ENCODE data around the gene C9orf40. TPM values are rescaled to one million over a fixed set of nuclear protein-coding genes. Genes with fewer than 3 reads are reported as not detected.

The C9orf40 gene
- polyA plus RNA-seq, 1 donor (not counting 4 experiments of a cell fraction or from before 2014, with no cell fraction given) = 5.1 TPM

GRCh38 chr9:75000835-75001234 is 48.1 kb upstream of the C9orf40 start:
- Histone ChIP-seq H3K9ac (ENCODE audit: control insufficient read depth, extremely low read depth, insufficient read depth, low read length) (no peak overlapping the region), H3K9me3 (ENCODE audit: control insufficient read depth, low read depth, low read length) (no peaks in the 10 kb centered on the region), H3K27me3 (ENCODE audit: control insufficient read depth, extremely low read depth, insufficient read depth, low read length) (no peaks in the 10 kb centered on the region), H3K27ac (ENCODE audit: control insufficient read depth, insufficient read depth, low read length) (no peak overlapping the region), H2AFZ (ENCODE audit: control insufficient read depth, low read length) (no peak overlapping the region), H3K4me1 (ENCODE audit: control insufficient read depth, extremely low read depth, insufficient read depth, low read length) (no peaks in the 10 kb centered on the region), H3K79me2 (ENCODE audit: control insufficient read depth, insufficient read depth, low read length) (no peaks in the 10 kb centered on the region), H4K20me1 (ENCODE audit: control insufficient read depth, extremely low read depth, insufficient read depth, low read length) (no peaks in the 10 kb centered on the region), H3K36me3 (ENCODE audit: control insufficient read depth in 2 of 2, extremely low read depth in 1 of 2, insufficient read depth in 2 of 2, low read length in 2 of 2) (peaks cover 2 to 3% of the 10 kb centered on the region in 2 experiments), H3K4me2 (ENCODE audit: control insufficient read depth, extremely low read depth, insufficient read depth, low read depth, low read length) (no peak overlapping the region), H3K9me1 (ENCODE audit: control insufficient read depth, extremely low read depth, insufficient read depth, low read length) (no peaks in the 10 kb centered on the region), H3K4me3 (ENCODE audit: control insufficient read depth in 2 of 3, extremely low read depth in 1 of 3, insufficient read depth in 2 of 3, low read depth in 1 of 3, low read length in 3 of 3) (no peak overlapping the region)
- dilution Hi-C loops (cut with MboI; ENCODE audit: extremely low pct_ligation_motif_present, low sequenced_read_pairs) = no loop called here
- TF ChIP-seq EZH2 (IDR thresholded peaks at IDR 0.05; ENCODE audit: low read length) (no peak), CTCF (optimal IDR thresholded peaks at IDR 0.05 in 1 of 3, IDR thresholded peaks at IDR 0.05 in 1 of 3, conservative IDR thresholded peaks at IDR 0.05 in 1 of 3; ENCODE audit: extremely low read depth in 1 of 3, insufficient read depth in 2 of 3, low read length in 3 of 3) (no peak)
- DNase-seq (ENCODE audit: low read depth, low spot score) (no peak), FAIRE-seq (no peak)

GRCh38 chr9:74985041-74985440 is 32.3 kb upstream of the C9orf40 start:
- Histone ChIP-seq H3K4me1 (ENCODE audit: control insufficient read depth, extremely low read depth, insufficient read depth, low read length) (no peaks in the 10 kb centered on the region), H3K36me3 (ENCODE audit: control insufficient read depth in 2 of 2, extremely low read depth in 1 of 2, insufficient read depth in 2 of 2, low read length in 2 of 2) (peaks cover 0 to 3% of the 10 kb centered on the region in 2 experiments), H3K79me2 (ENCODE audit: control insufficient read depth, insufficient read depth, low read length) (no peaks in the 10 kb centered on the region), H3K27me3 (ENCODE audit: control insufficient read depth, extremely low read depth, insufficient read depth, low read length) (no peaks in the 10 kb centered on the region), H4K20me1 (ENCODE audit: control insufficient read depth, extremely low read depth, insufficient read depth, low read length) (no peaks in the 10 kb centered on the region), H3K9me3 (ENCODE audit: control insufficient read depth, low read depth, low read length) (no peaks in the 10 kb centered on the region), H3K4me2 (ENCODE audit: control insufficient read depth, extremely low read depth, insufficient read depth, low read depth, low read length) (no peak overlapping the region), H2AFZ (ENCODE audit: control insufficient read depth, low read length) (no peak overlapping the region), H3K9me1 (ENCODE audit: control insufficient read depth, extremely low read depth, insufficient read depth, low read length) (no peaks in the 10 kb centered on the region), H3K4me3 (ENCODE audit: control insufficient read depth in 2 of 3, extremely low read depth in 1 of 3, insufficient read depth in 2 of 3, low read depth in 1 of 3, low read length in 3 of 3) (no peak overlapping the region), H3K27ac (ENCODE audit: control insufficient read depth, insufficient read depth, low read length) (no peak overlapping the region), H3K9ac (ENCODE audit: control insufficient read depth, extremely low read depth, insufficient read depth, low read length) (no peak overlapping the region)
- FAIRE-seq = no peak
- dilution Hi-C loops (cut with MboI; ENCODE audit: extremely low pct_ligation_motif_present, low sequenced_read_pairs) = no loop called here
- no peak for DNase-seq (ENCODE audit: low read depth, low spot score)
- TF ChIP-seq EZH2 (IDR thresholded peaks at IDR 0.05; ENCODE audit: low read length) (no peak), CTCF (optimal IDR thresholded peaks at IDR 0.05 in 1 of 3, IDR thresholded peaks at IDR 0.05 in 1 of 3, conservative IDR thresholded peaks at IDR 0.05 in 1 of 3; ENCODE audit: extremely low read depth in 1 of 3, insufficient read depth in 2 of 3, low read length in 3 of 3) (no peak)

All from keratinocyte (primary cell).